K562 (cell line): ENCODE data around the gene MOB3C. TPM values are rescaled to one million over a fixed set of nuclear protein-coding genes. Genes with fewer than 3 reads are reported as not detected.
A peak's percentile ranks its signal among the peaks of the same experiment; 100 is the strongest.

Source experiments
- ATAC-seq: fragments of 200-7000 bp; cut with Tn5 transposase; 3 replicates; pipeline ENCODE4 v1.9.1; 2020; ENCODE audit warnings: moderate library complexity
- BruUV-seq: library from RNA; stranded (reverse); fragments of 400-500 nt; replicated peaks from 2 replicates; lab custom pipeline; 2021; lab: Mats Ljungman, UMichigan
- CTCF ChIA-PET: fragments of 300-600 bp; formaldehyde crosslinking; extraction: SDS; loops from one replicate; lab custom pipeline; 2021; ENCODE audit warnings: low intra/inter-chr PET ratio; lab: Yijun Ruan, JAX
- POLR2A ChIA-PET: fragments of 300-600, 350-650 bp; sonication (Branson Sonifier 250); formaldehyde crosslinking; extraction: SDS; loops from one replicate; lab custom pipeline; 2021; ENCODE audit warnings: antibody characterized with exemption, inconsistent platforms; lab: Yijun Ruan, JAX
- DNase-seq, 4 experiments: peaks; one replicate each; pipeline versions ENCODE4 v3.0.0 to v3.0.0-alpha.2; 2011 to 2018; ENCODE audit warnings: low spot score in 3 of 4, mixed read lengths in 3 of 4; ENCODE audit errors: extremely low read depth in 1 of 4
- FAIRE-seq: peaks from 2 replicates; lab custom pipeline; 2011; peaks lifted over from hg19 to GRCh38; lab: Jason Lieb, UNC
- H2AFZ ChIP-seq: 2 replicates; pipeline ENCODE4 v1.6.0; 2011; ENCODE audit warnings: low read depth, low read length, control low read depth, inconsistent platforms
- H3K27ac ChIP-seq: fragments of 200-600 bp; 3 replicates; pipeline ENCODE4 v1.8.0; 2011; ENCODE audit warnings: low read depth, mild to moderate bottlenecking, control low read depth, inconsistent platforms, low read length, moderate library complexity, mixed read lengths; ENCODE audit errors: extremely low read depth
- H3K27me3 ChIP-seq, 2 experiments: fragments of 300-600 bp in 1 of 2; 2 replicates in 1 of 2; 3 replicates in 1 of 2; pipeline versions ENCODE4 v1.6.0 to v1.8.0; 2011; ENCODE audit warnings: inconsistent platforms in 2 of 2, low read length in 2 of 2, mild to moderate bottlenecking in 1 of 2, mixed read lengths in 1 of 2, moderate library complexity in 1 of 2; ENCODE audit not compliant: control insufficient read depth in 2 of 2, insufficient read depth in 2 of 2
- H3K36me3 ChIP-seq: fragments of 300-600 bp; 3 replicates; pipeline ENCODE4 v1.8.0; 2011; ENCODE audit warnings: mild to moderate bottlenecking, low read length, inconsistent platforms; ENCODE audit not compliant: control insufficient read depth, insufficient read depth
- H3K4me1 ChIP-seq, 2 experiments: fragments of 200-600 bp in 1 of 2; replicated peaks in 1 of 2; 2 replicates in 1 of 2; 3 replicates in 1 of 2; pipeline versions ENCODE4 v1.5.1 to v1.8.0; 2011; ENCODE audit warnings: inconsistent platforms in 2 of 2, low read length in 2 of 2, mild to moderate bottlenecking in 1 of 2, mixed read lengths in 1 of 2, moderate library complexity in 1 of 2; ENCODE audit not compliant: control insufficient read depth in 2 of 2, insufficient read depth in 2 of 2
- H3K4me2 ChIP-seq: 2 replicates; pipeline ENCODE4 v1.6.1; 2011; ENCODE audit warnings: low read length, control low read depth, inconsistent platforms, mixed read lengths; ENCODE audit not compliant: insufficient read depth
- H3K4me3 ChIP-seq: fragments of 200-600 bp; sonication (generic), shearing (Covaris generic); 2 replicates; pipeline ENCODE4 v1.5.1; 2016; ENCODE audit warnings: control low read depth, inconsistent platforms
- H3K79me2 ChIP-seq: fragments of 200-600 bp; 3 replicates; pipeline ENCODE4 v1.8.0; 2011; ENCODE audit warnings: low read length, inconsistent platforms; ENCODE audit not compliant: control insufficient read depth, insufficient read depth
- H3K9ac ChIP-seq, 2 experiments: 2 replicates each; pipeline versions ENCODE4 v1.6.0 to v1.6.1; 2011; ENCODE audit warnings: low read depth in 2 of 2, low read length in 2 of 2, control low read depth in 1 of 2, inconsistent platforms in 1 of 2, mild to moderate bottlenecking in 1 of 2, mixed read lengths in 1 of 2; ENCODE audit not compliant: insufficient read depth in 1 of 2
- H3K9me1 ChIP-seq: one replicate; pipeline ENCODE4 v1.6.0; 2011; ENCODE audit warnings: inconsistent platforms, mild to moderate bottlenecking, low read length, moderate library complexity; ENCODE audit not compliant: control insufficient read depth, insufficient read depth
- H3K9me3 ChIP-seq: replicated peaks from 2 replicates; pipeline ENCODE4 v1.5.1; 2011; ENCODE audit warnings: low read depth, low read length, inconsistent platforms; ENCODE audit not compliant: control insufficient read depth, insufficient read depth
- H4K20me1 ChIP-seq: replicated peaks from 2 replicates; pipeline ENCODE4 v1.6.1; 2011; ENCODE audit warnings: low read length, inconsistent platforms, mixed read lengths; ENCODE audit not compliant: control insufficient read depth, insufficient read depth
- C11orf30 ChIP-seq: fragments of 450-650 bp; IDR thresholded peaks from 2 replicates; pipeline ENCODE4 v1.6.1; 2016; ENCODE audit warnings: low read depth, mild to moderate bottlenecking
- EHMT2 ChIP-seq: fragments of 450-650 bp; IDR thresholded peaks from 2 replicates; pipeline ENCODE4 v1.6.1; 2018; ENCODE audit warnings: antibody characterized with exemption
- ETV1 ChIP-seq: fragments of 450-650 bp; conservative IDR thresholded peaks from 2 replicates; pipeline ENCODE4 v1.6.1; 2016; ENCODE audit warnings: missing genetic modification characterization, control low read depth, low read depth, missing compliant biosample characterization
- NFIX ChIP-seq: fragments of 250-450 bp; sonication (Bioruptor Pico); IDR thresholded peaks from 2 replicates; pipeline ENCODE4 v1.4.0; 2020; ENCODE audit warnings: low read depth, mild to moderate bottlenecking, moderate library complexity
- RBFOX2 ChIP-seq: fragments of 200-400 bp; formaldehyde crosslinking; IDR thresholded peaks from 2 replicates; pipeline ENCODE4 v1.6.1; 2017; ENCODE audit warnings: low read depth, mild to moderate bottlenecking, low read length, moderate library complexity
- TCF7L2 ChIP-seq: fragments of 150-350 bp; IDR thresholded peaks from 2 replicates; pipeline ENCODE4 v1.6.1; 2016; ENCODE audit warnings: low read depth, mild to moderate bottlenecking, low read length, moderate library complexity
- WGBS: fragments of 100-300 bp; shearing (Covaris generic); methylation state at CpG from one replicate; pipeline ENCODE4 v1.1.6; 2016; ENCODE audit warnings: low coverage, mixed read lengths; ENCODE audit not compliant: insufficient coverage; ENCODE audit errors: missing lambda C conversion rate; 5-methylcytosine and 5-hydroxymethylcytosine counted together
- in situ Hi-C: fragments of 300-500 bp; cut with MboI; formaldehyde crosslinking; loops from 4 replicates; pipeline ENCODE4 v1.15.0; 2018; ENCODE audit warnings: inconsistent platforms, mixed read lengths
- intact Hi-C: fragments of 100-400 bp; cut with micrococcal nuclease; formaldehyde crosslinking; loops from 2 replicates; pipeline ENCODE4 v1.14.2; 2022
- polyA plus RNA-seq, 8 experiments: library from polyadenylated mRNA; depleted of rRNA in 4 of 8; stranded (reverse) in 5 of 8; unstranded in 3 of 8; fragments of >200 nt; fragmentation: Nextera tagmentation in 2 of 8; fragmentation: Illumina TruSeq in 1 of 8; extraction: Ambion mirVana in 2 of 8; extraction: Trizol in 1 of 8; gene quantifications; 2 replicates each; pipeline versions ENCODE4 v1.2.1 to v1.2.3, GENCODE V29; 2011 to 2014; ENCODE audit warnings: inconsistent platforms in 1 of 8, missing spikeins in 1 of 8
- total RNA-seq, 7 experiments: library from RNA; depleted of rRNA in 6 of 7; stranded (reverse); fragments of >200 nt in 6 of 7; fragmentation: Illumina TruSeq in 2 of 7; extraction: Trizol in 2 of 7; gene quantifications; 2 replicates each; pipeline versions ENCODE4 v1.2.1 to v1.2.3, GENCODE V29; 2011 to 2021; ENCODE audit warnings: low replicate concordance in 1 of 7
- TF ChIP-seq, protein P1 (sequence below): fragments of 450-650 bp; formaldehyde crosslinking; IDR thresholded peaks from 2 replicates; pipeline ENCODE4 v1.4.0; 2022; ENCODE audit warnings: mild to moderate bottlenecking, moderate library complexity
- TF ChIP-seq, protein P2 (sequence below): fragments of 200-400 bp; formaldehyde crosslinking; IDR thresholded peaks from 2 replicates; pipeline ENCODE4 v1.6.1; 2017; ENCODE audit warnings: mild to moderate bottlenecking, low read depth, low read length, moderate library complexity
- TF ChIP-seq, protein P3 (sequence below), 3 experiments: IDR thresholded peaks in 2 of 3; conservative IDR thresholded peaks in 1 of 3; 2 replicates each; pipeline ENCODE4 v1.5.1; 2011 to 2012; ENCODE audit warnings: low read length in 3 of 3, mild to moderate bottlenecking in 3 of 3, control low read depth in 2 of 3, improper control_type of control experiment in 1 of 3, inconsistent platforms in 1 of 3, low read depth in 1 of 3, mixed read lengths in 1 of 3, moderate library complexity in 1 of 3; ENCODE audit not compliant: insufficient read depth in 2 of 3
- TF ChIP-seq, protein P4 (sequence below): fragments of 450-650 bp; IDR thresholded peaks from 2 replicates; pipeline ENCODE4 v1.6.1; 2017; ENCODE audit warnings: antibody characterized with exemption
- TF ChIP-seq, protein P5 (sequence below): fragments of 250-450 bp; sonication (Bioruptor Pico); IDR thresholded peaks from 2 replicates; pipeline ENCODE4 v1.5.0; 2022; ENCODE audit warnings: mild to moderate bottlenecking

MOB3C gene
- total and polyA plus RNA-seq, 9 of the 15 experiments (the other 6 are each of a cell fraction or from before 2014, with no cell fraction given) = 1.0 to 7.5 (median 3.7) TPM

DNA sequence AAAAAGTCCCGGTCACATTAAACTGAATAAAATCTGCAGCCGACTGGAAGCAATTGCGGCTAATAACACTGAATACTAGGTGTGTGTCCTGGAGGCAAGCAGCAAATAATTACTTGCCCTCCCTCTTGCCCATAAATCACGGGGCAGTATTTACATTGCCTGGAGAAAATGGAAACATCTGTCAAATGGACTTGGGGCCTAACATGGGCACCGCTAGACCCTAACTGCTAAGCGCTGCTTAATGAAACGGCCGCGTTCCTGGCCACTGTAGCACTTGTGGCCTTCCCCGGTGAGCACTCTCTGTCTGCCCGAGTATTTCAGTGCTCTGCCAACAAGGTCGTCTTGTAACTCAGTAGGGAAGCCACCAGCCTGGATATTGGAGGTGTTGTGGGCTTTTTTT is 41.3 kb downstream of the MOB3C start (continued):
- TF ChIP-seq EHMT2 (no peak), ETV1 (tag) (no peak), TCF7L2 (no peak)
- TF ChIP-seq, protein P1, sequence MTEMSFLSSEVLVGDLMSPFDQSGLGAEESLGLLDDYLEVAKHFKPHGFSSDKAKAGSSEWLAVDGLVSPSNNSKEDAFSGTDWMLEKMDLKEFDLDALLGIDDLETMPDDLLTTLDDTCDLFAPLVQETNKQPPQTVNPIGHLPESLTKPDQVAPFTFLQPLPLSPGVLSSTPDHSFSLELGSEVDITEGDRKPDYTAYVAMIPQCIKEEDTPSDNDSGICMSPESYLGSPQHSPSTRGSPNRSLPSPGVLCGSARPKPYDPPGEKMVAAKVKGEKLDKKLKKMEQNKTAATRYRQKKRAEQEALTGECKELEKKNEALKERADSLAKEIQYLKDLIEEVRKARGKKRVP (CRISPR knock-in tag) = no peak
- TF ChIP-seq, protein P2, sequence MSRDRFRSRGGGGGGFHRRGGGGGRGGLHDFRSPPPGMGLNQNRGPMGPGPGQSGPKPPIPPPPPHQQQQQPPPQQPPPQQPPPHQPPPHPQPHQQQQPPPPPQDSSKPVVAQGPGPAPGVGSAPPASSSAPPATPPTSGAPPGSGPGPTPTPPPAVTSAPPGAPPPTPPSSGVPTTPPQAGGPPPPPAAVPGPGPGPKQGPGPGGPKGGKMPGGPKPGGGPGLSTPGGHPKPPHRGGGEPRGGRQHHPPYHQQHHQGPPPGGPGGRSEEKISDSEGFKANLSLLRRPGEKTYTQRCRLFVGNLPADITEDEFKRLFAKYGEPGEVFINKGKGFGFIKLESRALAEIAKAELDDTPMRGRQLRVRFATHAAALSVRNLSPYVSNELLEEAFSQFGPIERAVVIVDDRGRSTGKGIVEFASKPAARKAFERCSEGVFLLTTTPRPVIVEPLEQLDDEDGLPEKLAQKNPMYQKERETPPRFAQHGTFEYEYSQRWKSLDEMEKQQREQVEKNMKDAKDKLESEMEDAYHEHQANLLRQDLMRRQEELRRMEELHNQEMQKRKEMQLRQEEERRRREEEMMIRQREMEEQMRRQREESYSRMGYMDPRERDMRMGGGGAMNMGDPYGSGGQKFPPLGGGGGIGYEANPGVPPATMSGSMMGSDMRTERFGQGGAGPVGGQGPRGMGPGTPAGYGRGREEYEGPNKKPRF = no peak

DNA sequence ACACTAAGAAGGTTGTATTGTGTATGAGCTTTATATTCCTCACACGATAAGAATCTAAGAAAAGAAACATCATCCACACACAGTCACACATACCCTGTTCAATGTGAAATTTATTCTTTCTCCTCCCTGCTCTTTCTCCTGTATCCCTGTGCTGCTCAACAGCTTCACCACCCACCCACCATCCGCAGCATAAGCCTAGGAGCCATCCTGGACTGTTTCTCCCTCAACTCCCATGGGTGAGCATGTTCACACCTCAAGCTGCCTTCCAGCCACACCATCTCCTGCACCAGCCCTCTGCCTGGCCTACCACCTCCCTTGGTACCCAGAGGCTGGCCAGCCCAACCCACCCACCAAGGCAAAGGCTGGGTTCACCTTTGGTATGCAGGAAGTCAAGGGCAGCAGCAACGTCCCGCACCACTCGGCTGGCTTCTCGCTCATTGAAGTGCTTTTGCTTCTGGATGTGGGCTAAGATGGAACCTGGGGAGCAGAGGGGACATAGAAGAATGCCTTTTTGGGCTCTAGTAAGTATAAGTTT is 44.9 kb downstream of the MOB3C start:
- Histone ChIP-seq H3K9ac (peak overlapping the region in 1 of 2 experiments; percentile 77; a peak in 2 of 4 replicates), H3K4me3 (no peak overlapping the region), H3K36me3 (peaks cover 11% of the 10 kb centered on the region; the same call in 2 of the 3 replicates), H3K27me3 (no peaks in the 10 kb centered on the region), H3K27ac (no peak overlapping the region), H2AFZ (no peak overlapping the region), H3K79me2 (no peaks in the 10 kb centered on the region), H3K4me1 (no peaks in the 10 kb centered on the region; a peak in 2 of 5 replicates), H3K9me1 (no peaks in the 10 kb centered on the region), H4K20me1 (no peaks in the 10 kb centered on the region), H3K9me3 (no peaks in the 10 kb centered on the region), H3K4me2 (no peak overlapping the region)
- no TSS peak for BruUV-seq
- POLR2A ChIA-PET = interaction anchor here (0.8 to 1.4 kb wide), 4 partner anchors 10 to 24 kb away, joined by 4 to 8 read pairs (median 4); no protein-coding TSS in a partner anchor
- intact Hi-C loops = no loop called here
- no peak for FAIRE-seq
- no peak for ATAC-seq
- 86% methylated on average over 6 of the region's 6 CpGs for WGBS
- in situ Hi-C loops = no loop called here
- CTCF ChIA-PET = no interaction called here
- DNase-seq = no peak
- TF ChIP-seq C11orf30 (no peak), NFIX (no peak), RBFOX2 (no peak)
- TF ChIP-seq, protein P3, sequence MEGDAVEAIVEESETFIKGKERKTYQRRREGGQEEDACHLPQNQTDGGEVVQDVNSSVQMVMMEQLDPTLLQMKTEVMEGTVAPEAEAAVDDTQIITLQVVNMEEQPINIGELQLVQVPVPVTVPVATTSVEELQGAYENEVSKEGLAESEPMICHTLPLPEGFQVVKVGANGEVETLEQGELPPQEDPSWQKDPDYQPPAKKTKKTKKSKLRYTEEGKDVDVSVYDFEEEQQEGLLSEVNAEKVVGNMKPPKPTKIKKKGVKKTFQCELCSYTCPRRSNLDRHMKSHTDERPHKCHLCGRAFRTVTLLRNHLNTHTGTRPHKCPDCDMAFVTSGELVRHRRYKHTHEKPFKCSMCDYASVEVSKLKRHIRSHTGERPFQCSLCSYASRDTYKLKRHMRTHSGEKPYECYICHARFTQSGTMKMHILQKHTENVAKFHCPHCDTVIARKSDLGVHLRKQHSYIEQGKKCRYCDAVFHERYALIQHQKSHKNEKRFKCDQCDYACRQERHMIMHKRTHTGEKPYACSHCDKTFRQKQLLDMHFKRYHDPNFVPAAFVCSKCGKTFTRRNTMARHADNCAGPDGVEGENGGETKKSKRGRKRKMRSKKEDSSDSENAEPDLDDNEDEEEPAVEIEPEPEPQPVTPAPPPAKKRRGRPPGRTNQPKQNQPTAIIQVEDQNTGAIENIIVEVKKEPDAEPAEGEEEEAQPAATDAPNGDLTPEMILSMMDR (IDR thresholded peaks at IDR 0.05 in 2 of 3, conservative IDR thresholded peaks at IDR 0.05 in 1 of 3; ENCODE audit: insufficient read depth in 2 of 3, low read depth in 1 of 3, low read length in 3 of 3) = no peak
- TF ChIP-seq, protein P4, sequence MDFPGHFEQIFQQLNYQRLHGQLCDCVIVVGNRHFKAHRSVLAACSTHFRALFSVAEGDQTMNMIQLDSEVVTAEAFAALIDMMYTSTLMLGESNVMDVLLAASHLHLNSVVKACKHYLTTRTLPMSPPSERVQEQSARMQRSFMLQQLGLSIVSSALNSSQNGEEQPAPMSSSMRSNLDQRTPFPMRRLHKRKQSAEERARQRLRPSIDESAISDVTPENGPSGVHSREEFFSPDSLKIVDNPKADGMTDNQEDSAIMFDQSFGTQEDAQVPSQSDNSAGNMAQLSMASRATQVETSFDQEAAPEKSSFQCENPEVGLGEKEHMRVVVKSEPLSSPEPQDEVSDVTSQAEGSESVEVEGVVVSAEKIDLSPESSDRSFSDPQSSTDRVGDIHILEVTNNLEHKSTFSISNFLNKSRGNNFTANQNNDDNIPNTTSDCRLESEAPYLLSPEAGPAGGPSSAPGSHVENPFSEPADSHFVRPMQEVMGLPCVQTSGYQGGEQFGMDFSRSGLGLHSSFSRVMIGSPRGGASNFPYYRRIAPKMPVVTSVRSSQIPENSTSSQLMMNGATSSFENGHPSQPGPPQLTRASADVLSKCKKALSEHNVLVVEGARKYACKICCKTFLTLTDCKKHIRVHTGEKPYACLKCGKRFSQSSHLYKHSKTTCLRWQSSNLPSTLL = no peak
- TF ChIP-seq, protein P5, sequence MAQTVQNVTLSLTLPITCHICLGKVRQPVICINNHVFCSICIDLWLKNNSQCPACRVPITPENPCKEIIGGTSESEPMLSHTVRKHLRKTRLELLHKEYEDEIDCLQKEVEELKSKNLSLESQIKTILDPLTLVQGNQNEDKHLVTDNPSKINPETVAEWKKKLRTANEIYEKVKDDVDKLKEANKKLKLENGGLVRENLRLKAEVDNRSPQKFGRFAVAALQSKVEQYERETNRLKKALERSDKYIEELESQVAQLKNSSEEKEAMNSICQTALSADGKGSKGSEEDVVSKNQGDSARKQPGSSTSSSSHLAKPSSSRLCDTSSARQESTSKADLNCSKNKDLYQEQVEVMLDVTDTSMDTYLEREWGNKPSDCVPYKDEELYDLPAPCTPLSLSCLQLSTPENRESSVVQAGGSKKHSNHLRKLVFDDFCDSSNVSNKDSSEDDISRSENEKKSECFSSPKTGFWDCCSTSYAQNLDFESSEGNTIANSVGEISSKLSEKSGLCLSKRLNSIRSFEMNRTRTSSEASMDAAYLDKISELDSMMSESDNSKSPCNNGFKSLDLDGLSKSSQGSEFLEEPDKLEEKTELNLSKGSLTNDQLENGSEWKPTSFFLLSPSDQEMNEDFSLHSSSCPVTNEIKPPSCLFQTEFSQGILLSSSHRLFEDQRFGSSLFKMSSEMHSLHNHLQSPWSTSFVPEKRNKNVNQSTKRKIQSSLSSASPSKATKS (CRISPR knock-in tag) = no peak
